H54 (cell line): ENCODE measurements around the gene NWD2.
"Not testable (repeated sequence)": the region's sequence is repeated elsewhere in the genome, so short reads cannot be mapped to it uniquely, and the experiment has no call there.

Source experiments
- DNase-seq: peaks from one replicate; pipeline ENCODE4 v3.0.0; 2011; ENCODE audit warnings: low spot score, mixed read lengths; ENCODE audit not compliant: insufficient read length
- FAIRE-seq: peaks from 3 replicates; lab custom pipeline; 2011; peaks lifted over from hg19 to GRCh38; lab: Jason Lieb, UNC
- POLR2A ChIP-seq: IDR thresholded peaks from 2 replicates; pipeline ENCODE4 v1.6.1; 2011; ENCODE audit warnings: low read depth, mild to moderate bottlenecking, low read length

Gene NWD2

GRCh38 chr4:37483610-37484009, 239.1 kb downstream of the NWD2 start:
- DNase-seq (no peak), FAIRE-seq (no peak)
- no peak for TF ChIP-seq POLR2A

GRCh38 chr4:37486166-37486565, 241.6 kb downstream of the NWD2 start:
- FAIRE-seq (no peak), DNase-seq (no peak)
- TF ChIP-seq POLR2A = no peak

GRCh38 chr4:37487668-37488067, 243.1 kb downstream of the NWD2 start:
- FAIRE-seq = no peak
- TF ChIP-seq POLR2A = no peak
- no peak for DNase-seq

GRCh38 chr4:37489697-37490096, 245.2 kb downstream of the NWD2 start:
- no peak for FAIRE-seq
- no peak for TF ChIP-seq POLR2A
- DNase-seq = no peak

GRCh38 chr4:37490391-37491347, 246.1 kb downstream of the NWD2 start:
- TF ChIP-seq POLR2A = no peak
- FAIRE-seq = no peak
- DNase-seq = no peak

- not testable (repeated sequence) for FAIRE-seq, DNase-seq
Measured at GRCh38 chr4:37495353-37495752, 250.8 kb downstream of the NWD2 start.
